Measurements from ENCODE around the gene CD68.
A peak's percentile ranks its signal among the peaks of the same experiment; 100 is the strongest.
"Not testable (repeated sequence)": the region's sequence is repeated elsewhere in the genome, so short reads cannot be mapped to it uniquely, and the experiment has no call there.

CD68 gene

GRCh38 chr17:7613769-7614424, 34.5 kb downstream of the CD68 start:
- DNase-seq = no peak

GRCh38 chr17:7614425-7615264, 35.2 kb downstream of the CD68 start, which contains the start of gene FXR2:
TSS of gene FXR2 (minus strand) at chr17:7614897. CDS start at chr17:7614532, 365 bp downstream.
- DNase-seq (peak; percentile 100), ATAC-seq (peak; percentile 95)

More at GRCh38 chr17:7613769-7614424, 34.5 kb downstream of the CD68 start:
- ATAC-seq = no peak

GRCh38 chr17:7615265-7615747, 35.9 kb downstream of the CD68 start:
- no peak for ATAC-seq
- no peak for DNase-seq

GRCh38 chr17:7618608-7619007, 39.2 kb downstream of the CD68 start:
- no peak for DNase-seq
- ATAC-seq = no peak

GRCh38 chr17:7620835-7621234, 41.4 kb downstream of the CD68 start:
- ATAC-seq = no peak

GRCh38 chr17:7623661-7624060, 44.2 kb downstream of the CD68 start:
- DNase-seq = no peak
- ATAC-seq = no peak

More at GRCh38 chr17:7620835-7621234, 41.4 kb downstream of the CD68 start:
- no peak for DNase-seq

GRCh38 chr17:7625749-7626148, 46.3 kb downstream of the CD68 start:
- not testable (repeated sequence) for DNase-seq, ATAC-seq

GRCh38 chr17:7626307-7626706, 46.9 kb downstream of the CD68 start:
- DNase-seq (no peak), ATAC-seq (no peak)

GRCh38 chr17:7626956-7627249, 47.5 kb downstream of the CD68 start:
- DNase-seq (no peak), ATAC-seq (no peak)

- peak; percentile 88 for DNase-seq
- peak; percentile 98 for ATAC-seq
Observed at GRCh38 chr17:7627250-7628121, 48.0 kb downstream of the CD68 start, which contains the start of gene SAT2. TSS of gene SAT2 (minus strand) at chr17:7627821. CDS start at chr17:7627635, 186 bp downstream.

GRCh38 chr17:7629939-7630571, 50.6 kb downstream of the CD68 start, which contains the start of gene SHBG:
TSS of gene SHBG (plus strand) at chr17:7630135. CDS start at chr17:7630173, 38 bp downstream.
- ATAC-seq (no peak), DNase-seq (no peak)

All from stimulated activated naive CD8-positive, alpha-beta T cell treated with anti-CD3 and anti-CD28 coated beads, Interleukin-15, Interleukin-2, amounts not matched to agents 100 U/mL and 50 U/mL, for 24 hours (primary cell).